MM.1S (cell line): ENCODE results near the gene TMEM131.

Experiments used
- DNase-seq: peaks from one replicate; pipeline ENCODE4 v3.0.0-alpha.2; 2015
- H2AFZ ChIP-seq: fragments of 300-600 bp; sonication (generic); 2 replicates; pipeline ENCODE4 v1.6.0; 2016; ENCODE audit warnings: antibody characterized with exemption, low read length
- H3F3A ChIP-seq: fragments of 300-600 bp; sonication (generic); 2 replicates; pipeline ENCODE4 v1.6.1; 2016; ENCODE audit warnings: mild to moderate bottlenecking, antibody characterized with exemption, low read length, moderate library complexity, mixed read lengths; ENCODE audit not compliant: insufficient read depth
- H3K27ac ChIP-seq: fragments of 300-600 bp; sonication (generic); 2 replicates; pipeline ENCODE4 v1.5.1; 2016; ENCODE audit warnings: mild to moderate bottlenecking, low read length
- H3K27me3 ChIP-seq: fragments of 300-600 bp; sonication (generic); replicated peaks from 2 replicates; pipeline ENCODE4 v1.6.0; 2016; ENCODE audit warnings: low read length; ENCODE audit not compliant: insufficient read depth
- H3K36me3 ChIP-seq: fragments of 300-600 bp; sonication (generic); replicated peaks from 2 replicates; pipeline ENCODE4 v1.6.1; 2016; ENCODE audit warnings: mild to moderate bottlenecking, low read length, mixed read lengths; ENCODE audit not compliant: insufficient read depth
- H3K4me1 ChIP-seq: fragments of 300-600 bp; sonication (generic); 2 replicates; pipeline ENCODE4 v1.6.1; 2016; ENCODE audit warnings: low read length, mixed read lengths
- H3K4me2 ChIP-seq: fragments of 300-600 bp; sonication (generic); 2 replicates; pipeline ENCODE4 v1.6.0; 2016; ENCODE audit warnings: low read depth, low read length
- H3K4me3 ChIP-seq: fragments of 300-600 bp; sonication (generic); 2 replicates; pipeline ENCODE4 v1.5.1; 2016; ENCODE audit warnings: low read length, mixed read lengths
- H3K79me2 ChIP-seq: fragments of 300-600 bp; sonication (generic); 2 replicates; pipeline ENCODE4 v1.6.1; 2016; ENCODE audit warnings: mixed run types, low read length, mixed read lengths
- H3K9ac ChIP-seq: fragments of 300-600 bp; sonication (generic); 2 replicates; pipeline ENCODE4 v1.6.1; 2016; ENCODE audit warnings: low read length, mixed read lengths
- H3K9me2 ChIP-seq: fragments of 300-600 bp; sonication (generic); replicated peaks from 2 replicates; pipeline ENCODE4 v1.6.1; 2016; ENCODE audit warnings: mild to moderate bottlenecking, low read length, mixed read lengths; ENCODE audit not compliant: insufficient read depth
- H3K9me3 ChIP-seq: fragments of 300-600 bp; sonication (generic); replicated peaks from 2 replicates; pipeline ENCODE4 v1.6.1; 2016; ENCODE audit warnings: mild to moderate bottlenecking, low read length, mixed read lengths; ENCODE audit not compliant: insufficient read depth
- H4K20me1 ChIP-seq: fragments of 300-600 bp; sonication (generic); 2 replicates; pipeline ENCODE4 v1.6.1; 2016; ENCODE audit warnings: mild to moderate bottlenecking, low read length, moderate library complexity, mixed read lengths; ENCODE audit not compliant: insufficient read depth
- EZH2 ChIP-seq: fragments of 300-600 bp; sonication (generic); optimal IDR thresholded peaks from 2 replicates; pipeline ENCODE3; 2017; ENCODE audit warnings: low read depth, mild to moderate bottlenecking, antibody characterized with exemption, low read length, mixed read lengths
- EZH2phosphoT487 ChIP-seq: fragments of 300-600 bp; sonication (generic); IDR thresholded peaks from 2 replicates; pipeline ENCODE4 v1.6.1; 2018; ENCODE audit warnings: antibody characterized with exemption, low read length
- TF ChIP-seq, protein P1 (sequence below): fragments of 300-600 bp; sonication (generic); IDR thresholded peaks from 2 replicates; pipeline ENCODE4 v1.5.1; 2016; ENCODE audit warnings: antibody characterized with exemption, low read length, mixed read lengths

The TMEM131 gene

DNA sequence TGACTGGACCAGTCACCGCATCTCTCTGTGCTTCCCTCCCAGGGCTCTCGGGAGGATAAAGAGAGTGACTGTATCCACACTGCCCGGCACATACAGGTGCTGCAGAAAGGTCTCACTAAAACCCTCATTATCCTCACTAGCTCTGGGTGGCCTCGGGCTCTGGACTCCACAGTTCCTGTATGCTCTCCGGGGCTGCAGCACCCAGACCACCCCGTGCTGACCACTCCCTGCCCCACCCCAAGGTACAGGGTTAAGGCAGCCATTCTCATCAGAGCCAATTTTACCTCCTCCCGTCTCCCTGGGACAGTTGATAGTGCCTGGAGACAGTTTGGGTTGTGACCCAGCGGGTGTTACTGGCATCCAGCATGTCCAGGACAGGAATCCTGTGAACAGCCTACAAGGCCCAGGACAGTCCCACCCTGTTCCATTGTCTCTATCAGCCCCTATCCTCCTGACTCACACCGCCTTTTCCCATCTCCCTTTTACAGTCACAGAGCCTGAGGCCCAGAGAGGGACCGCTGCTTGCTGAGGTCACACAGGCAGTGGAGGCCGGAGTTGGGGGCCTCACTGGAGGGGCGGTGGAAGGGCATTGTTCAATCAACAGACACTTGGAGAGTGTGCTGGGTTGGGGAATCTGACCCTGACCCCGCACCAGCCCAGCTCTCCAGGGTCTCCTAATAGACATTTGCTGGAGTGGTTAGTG, 280.6 kb downstream of the TMEM131 start:
- H3K79me2 ChIP-seq, result no peaks in the 10 kb centered on the region
- H3K9ac ChIP-seq, result no peak overlapping the region
- no peaks in the 10 kb centered on the region for H3K36me3 ChIP-seq
- H3K9me2 ChIP-seq, result no peaks in the 10 kb centered on the region
- DNase-seq, result no peak
- H3K9me3 ChIP-seq, result no peaks in the 10 kb centered on the region
- H3K27ac ChIP-seq, result no peak overlapping the region
- no peak overlapping the region for H2AFZ ChIP-seq
- no peak overlapping the region for H3K4me2 ChIP-seq
- no peak overlapping the region for H3K4me3 ChIP-seq
- no peaks in the 10 kb centered on the region for H3F3A ChIP-seq
- no peaks in the 10 kb centered on the region for H3K27me3 ChIP-seq
- peaks cover 13% of the 10 kb centered on the region for H3K4me1 ChIP-seq
- H4K20me1 ChIP-seq, result no peaks in the 10 kb centered on the region
- TF ChIP-seq, protein P1, sequence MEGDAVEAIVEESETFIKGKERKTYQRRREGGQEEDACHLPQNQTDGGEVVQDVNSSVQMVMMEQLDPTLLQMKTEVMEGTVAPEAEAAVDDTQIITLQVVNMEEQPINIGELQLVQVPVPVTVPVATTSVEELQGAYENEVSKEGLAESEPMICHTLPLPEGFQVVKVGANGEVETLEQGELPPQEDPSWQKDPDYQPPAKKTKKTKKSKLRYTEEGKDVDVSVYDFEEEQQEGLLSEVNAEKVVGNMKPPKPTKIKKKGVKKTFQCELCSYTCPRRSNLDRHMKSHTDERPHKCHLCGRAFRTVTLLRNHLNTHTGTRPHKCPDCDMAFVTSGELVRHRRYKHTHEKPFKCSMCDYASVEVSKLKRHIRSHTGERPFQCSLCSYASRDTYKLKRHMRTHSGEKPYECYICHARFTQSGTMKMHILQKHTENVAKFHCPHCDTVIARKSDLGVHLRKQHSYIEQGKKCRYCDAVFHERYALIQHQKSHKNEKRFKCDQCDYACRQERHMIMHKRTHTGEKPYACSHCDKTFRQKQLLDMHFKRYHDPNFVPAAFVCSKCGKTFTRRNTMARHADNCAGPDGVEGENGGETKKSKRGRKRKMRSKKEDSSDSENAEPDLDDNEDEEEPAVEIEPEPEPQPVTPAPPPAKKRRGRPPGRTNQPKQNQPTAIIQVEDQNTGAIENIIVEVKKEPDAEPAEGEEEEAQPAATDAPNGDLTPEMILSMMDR, result no peak
- TF ChIP-seq EZH2phosphoT487 (no peak), EZH2 (no peak)

DNA sequence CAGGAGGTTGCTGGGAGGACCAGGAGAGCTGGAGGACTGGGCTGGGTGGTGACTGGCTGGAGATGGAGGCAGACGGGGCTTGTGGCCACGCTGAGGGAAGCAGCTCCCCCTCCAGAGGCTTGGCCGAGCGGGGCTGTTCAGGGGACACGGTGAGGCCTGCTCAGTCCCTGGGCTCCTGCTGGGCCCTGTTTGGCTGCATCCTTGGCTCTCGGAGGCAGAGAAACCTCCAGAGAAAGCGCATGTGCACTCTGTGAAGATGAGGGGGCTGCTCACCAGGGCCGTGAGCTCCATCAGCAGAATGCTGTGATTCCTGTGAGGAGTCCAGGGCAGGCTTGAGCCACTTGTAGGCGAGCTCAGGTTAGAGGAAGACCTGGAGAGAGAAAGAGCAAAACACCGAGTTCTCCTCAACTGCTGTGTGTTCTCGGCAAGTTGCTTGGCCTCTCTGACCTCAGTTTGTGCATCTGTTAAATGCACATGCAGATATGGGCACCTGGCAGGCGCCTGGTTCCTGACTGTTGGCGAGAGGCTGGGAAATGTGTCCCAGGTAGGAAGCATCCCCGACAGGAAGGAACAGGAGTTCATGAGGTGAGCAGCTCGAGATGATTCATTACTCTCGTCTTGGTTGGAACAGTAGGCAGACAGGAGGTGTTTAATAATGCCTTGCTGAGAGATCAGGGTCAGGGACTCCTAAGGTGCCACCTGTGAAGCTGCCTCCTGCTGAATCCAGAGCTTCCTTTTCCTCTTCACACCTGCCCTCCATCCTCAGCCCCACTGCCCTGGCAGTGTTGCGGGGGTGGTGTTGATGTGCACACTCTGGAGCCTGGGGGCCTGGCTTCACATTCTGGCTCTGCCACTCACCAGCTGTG, 281.4 kb downstream of the TMEM131 start:
- H2AFZ ChIP-seq, result no peak overlapping the region
- no peaks in the 10 kb centered on the region for H3K79me2 ChIP-seq
- no peaks in the 10 kb centered on the region for H4K20me1 ChIP-seq
- no peak for DNase-seq
- H3K4me3 ChIP-seq, result no peak overlapping the region
- H3K4me2 ChIP-seq, result no peak overlapping the region
- no peaks in the 10 kb centered on the region for H3K27me3 ChIP-seq
- H3K9me2 ChIP-seq, result no peaks in the 10 kb centered on the region
- no peaks in the 10 kb centered on the region for H3F3A ChIP-seq
- H3K9me3 ChIP-seq, result no peaks in the 10 kb centered on the region
- TF ChIP-seq, protein P1, result no peak
- TF ChIP-seq EZH2phosphoT487, result no peak
- TF ChIP-seq EZH2, result no peak
- H3K27ac ChIP-seq, result no peak overlapping the region
- no peak overlapping the region for H3K9ac ChIP-seq
- H3K36me3 ChIP-seq, result no peaks in the 10 kb centered on the region
- H3K4me1 ChIP-seq, result peaks cover 12% of the 10 kb centered on the region

DNA sequence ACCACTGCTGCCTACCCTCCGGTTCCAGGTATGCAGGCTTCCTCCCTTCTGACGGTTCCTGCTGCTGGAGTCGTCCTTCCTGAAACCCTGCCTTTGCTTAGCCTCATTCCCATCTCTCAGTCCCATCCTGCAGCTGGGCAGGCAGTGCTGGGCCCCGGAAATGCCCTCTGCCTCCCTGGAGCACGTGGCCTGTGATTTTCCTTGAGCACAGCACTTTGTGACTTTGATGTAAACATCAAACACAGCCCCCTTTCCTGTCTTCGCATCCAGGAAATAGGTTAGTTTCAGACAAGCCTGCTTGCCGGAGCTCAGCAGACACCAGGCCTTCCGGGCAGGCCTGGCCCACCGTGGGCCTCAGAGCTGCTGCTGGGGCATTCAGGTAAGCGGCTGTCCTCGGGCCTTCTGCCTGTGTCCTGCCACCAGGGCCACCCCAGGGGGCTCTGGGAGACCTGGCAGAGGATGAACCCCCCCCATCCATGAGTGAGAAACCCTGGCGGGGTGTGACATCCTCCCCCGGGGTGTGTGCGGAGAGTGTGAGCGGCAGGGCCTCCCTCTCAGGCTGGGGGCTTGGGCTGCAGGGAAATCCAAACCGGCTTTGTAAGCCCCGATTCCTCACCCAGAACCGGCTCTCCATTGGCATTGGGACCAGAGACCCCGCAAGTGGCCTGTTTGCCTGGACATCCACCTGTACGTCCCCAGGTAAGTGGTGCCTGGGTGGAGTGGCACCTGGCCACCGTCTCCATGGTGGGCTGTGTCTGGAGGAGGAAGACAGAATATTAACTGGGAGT, 282.3 kb downstream of the TMEM131 start, which contains the start of gene ZAP70:
TSS of gene ZAP70 (plus strand) at position 281 of the 788 bp plus-strand sequence. CDS start 10,461 bp downstream, outside the sequence.
- no peak within 1 kb of the TSS for H2AFZ ChIP-seq

More for the DNA sequence above, 282.3 kb downstream of the TMEM131 start, which contains the start of gene ZAP70:
- H3K9me2 ChIP-seq, result no peaks in the 10 kb centered on the region
- no peaks in the 10 kb centered on the region; the same call in 1 of the 2 replicates for H3K27me3 ChIP-seq
- no peak within 1 kb of the TSS for H3K9ac ChIP-seq
- H3K36me3 ChIP-seq, result no peaks in the 10 kb centered on the region
- TF ChIP-seq, protein P1, result no peak
- TF ChIP-seq EZH2phosphoT487 (no peak), EZH2 (no peak)
- H3K27ac ChIP-seq, result no peak within 1 kb of the TSS
- peaks cover 3% of the 10 kb centered on the region for H3K4me1 ChIP-seq
- H3K4me2 ChIP-seq, result no peak within 1 kb of the TSS
- H3K79me2 ChIP-seq, result no peaks in the 10 kb centered on the region
- H3K9me3 ChIP-seq, result no peaks in the 10 kb centered on the region
- H4K20me1 ChIP-seq, result no peaks in the 10 kb centered on the region
- H3F3A ChIP-seq, result no peaks in the 10 kb centered on the region
- H3K4me3 ChIP-seq, result no peak within 1 kb of the TSS
- no peak for DNase-seq
